ENCODE results near the gene KCNH4. TPM values are rescaled to one million over a fixed set of nuclear protein-coding genes. Genes with fewer than 3 reads are reported as not detected.

Gene KCNH4
- total and polyA plus RNA-seq, 9 of the 15 experiments (the other 6 are each of a cell fraction or from before 2014, with no cell fraction given): 0.10 to 1.8 (median 0.50) TPM

DNA sequence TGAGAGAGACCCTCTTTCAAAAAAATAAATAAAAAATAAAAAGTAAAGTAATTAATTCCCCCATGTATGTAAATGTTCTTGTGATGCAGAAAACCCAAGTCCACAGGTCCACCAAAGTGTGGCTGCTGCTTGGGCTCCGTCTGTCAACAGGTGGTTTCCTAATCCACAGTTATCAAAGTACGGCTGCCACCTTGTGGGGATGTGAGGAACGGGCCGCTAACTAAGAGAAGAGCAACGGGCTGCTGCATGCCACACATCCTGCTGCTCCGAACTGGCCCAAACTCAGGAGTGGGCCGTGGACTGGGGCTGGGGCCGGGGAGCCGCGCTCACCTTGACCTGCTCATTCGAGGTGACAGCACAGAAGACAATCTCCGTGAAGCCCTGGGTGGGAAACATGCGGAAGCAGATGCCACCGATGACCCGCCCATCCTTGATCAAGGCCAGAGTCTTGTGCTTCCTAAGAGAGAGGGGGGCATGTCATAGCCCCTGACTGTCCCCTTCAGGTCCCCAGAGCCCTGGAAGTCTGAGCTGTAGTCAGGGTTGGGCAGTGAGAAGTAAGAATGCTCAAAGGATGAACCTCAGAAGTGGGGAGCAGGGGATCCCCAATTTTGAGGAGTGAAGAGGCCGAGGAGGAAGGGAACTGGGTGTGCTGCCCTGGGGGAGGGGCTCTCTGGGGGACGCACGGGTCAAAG, 64.1 kb downstream of the KCNH4 start (continued):
- no peak for TF ChIP-seq SMARCA5 (IDR thresholded peaks at IDR 0.05)
- TF ChIP-seq, protein P1, sequence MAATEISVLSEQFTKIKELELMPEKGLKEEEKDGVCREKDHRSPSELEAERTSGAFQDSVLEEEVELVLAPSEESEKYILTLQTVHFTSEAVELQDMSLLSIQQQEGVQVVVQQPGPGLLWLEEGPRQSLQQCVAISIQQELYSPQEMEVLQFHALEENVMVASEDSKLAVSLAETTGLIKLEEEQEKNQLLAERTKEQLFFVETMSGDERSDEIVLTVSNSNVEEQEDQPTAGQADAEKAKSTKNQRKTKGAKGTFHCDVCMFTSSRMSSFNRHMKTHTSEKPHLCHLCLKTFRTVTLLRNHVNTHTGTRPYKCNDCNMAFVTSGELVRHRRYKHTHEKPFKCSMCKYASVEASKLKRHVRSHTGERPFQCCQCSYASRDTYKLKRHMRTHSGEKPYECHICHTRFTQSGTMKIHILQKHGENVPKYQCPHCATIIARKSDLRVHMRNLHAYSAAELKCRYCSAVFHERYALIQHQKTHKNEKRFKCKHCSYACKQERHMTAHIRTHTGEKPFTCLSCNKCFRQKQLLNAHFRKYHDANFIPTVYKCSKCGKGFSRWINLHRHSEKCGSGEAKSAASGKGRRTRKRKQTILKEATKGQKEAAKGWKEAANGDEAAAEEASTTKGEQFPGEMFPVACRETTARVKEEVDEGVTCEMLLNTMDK (IDR thresholded peaks at IDR 0.05; ENCODE audit: borderline replicate concordance, insufficient read depth, low read depth, low read length, poor library complexity, severe bottlenecking): peak; percentile 53
- no peak for TF ChIP-seq MTA1 (IDR thresholded peaks at IDR 0.05; ENCODE audit: borderline replicate concordance)
- TF ChIP-seq, protein P2, sequence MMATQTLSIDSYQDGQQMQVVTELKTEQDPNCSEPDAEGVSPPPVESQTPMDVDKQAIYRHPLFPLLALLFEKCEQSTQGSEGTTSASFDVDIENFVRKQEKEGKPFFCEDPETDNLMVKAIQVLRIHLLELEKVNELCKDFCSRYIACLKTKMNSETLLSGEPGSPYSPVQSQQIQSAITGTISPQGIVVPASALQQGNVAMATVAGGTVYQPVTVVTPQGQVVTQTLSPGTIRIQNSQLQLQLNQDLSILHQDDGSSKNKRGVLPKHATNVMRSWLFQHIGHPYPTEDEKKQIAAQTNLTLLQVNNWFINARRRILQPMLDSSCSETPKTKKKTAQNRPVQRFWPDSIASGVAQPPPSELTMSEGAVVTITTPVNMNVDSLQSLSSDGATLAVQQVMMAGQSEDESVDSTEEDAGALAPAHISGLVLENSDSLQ (IDR thresholded peaks at IDR 0.05): peak; percentile 40; the same call in 1 of the 2 replicates
- peak in 1 of 2 experiments; percentile 38; a peak in 1 of 4 replicates for TF ChIP-seq MAZ (CRISPR knock-in tag; conservative IDR thresholded peaks at IDR 0.05 in 1 of 2, IDR thresholded peaks at IDR 0.05 in 1 of 2)
- TF ChIP-seq FOXK2 (conservative IDR thresholded peaks at IDR 0.05 in 1 of 2, IDR thresholded peaks at IDR 0.05 in 1 of 2; ENCODE audit: low read depth in 2 of 2): peak in 1 of 2 experiments; percentile 31; a peak in 1 of 4 replicates
- no peak for TF ChIP-seq CREBBP (IDR thresholded peaks at IDR 0.05; ENCODE audit: low read depth, low read length)
- no peak for TF ChIP-seq NFRKB (IDR thresholded peaks at IDR 0.05; ENCODE audit: low read depth)
- peak; percentile 66; the same call in 1 of the 2 replicates for TF ChIP-seq STAG1 (CRISPR knock-in tag; IDR thresholded peaks at IDR 0.05; ENCODE audit: borderline replicate concordance)
- 0 out of 2 replicates have a peak, but pooled peaks have one; percentile 25 for TF ChIP-seq ZEB2 (IDR thresholded peaks at IDR 0.05)
- no peak for TF ChIP-seq SP1 (CRISPR knock-in tag; IDR thresholded peaks at IDR 0.05)
- TF ChIP-seq, protein P3, sequence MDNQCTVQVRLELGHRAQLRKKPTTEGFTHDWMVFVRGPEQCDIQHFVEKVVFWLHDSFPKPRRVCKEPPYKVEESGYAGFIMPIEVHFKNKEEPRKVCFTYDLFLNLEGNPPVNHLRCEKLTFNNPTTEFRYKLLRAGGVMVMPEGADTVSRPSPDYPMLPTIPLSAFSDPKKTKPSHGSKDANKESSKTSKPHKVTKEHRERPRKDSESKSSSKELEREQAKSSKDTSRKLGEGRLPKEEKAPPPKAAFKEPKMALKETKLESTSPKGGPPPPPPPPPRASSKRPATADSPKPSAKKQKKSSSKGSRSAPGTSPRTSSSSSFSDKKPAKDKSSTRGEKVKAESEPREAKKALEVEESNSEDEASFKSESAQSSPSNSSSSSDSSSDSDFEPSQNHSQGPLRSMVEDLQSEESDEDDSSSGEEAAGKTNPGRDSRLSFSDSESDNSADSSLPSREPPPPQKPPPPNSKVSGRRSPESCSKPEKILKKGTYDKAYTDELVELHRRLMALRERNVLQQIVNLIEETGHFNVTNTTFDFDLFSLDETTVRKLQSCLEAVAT (IDR thresholded peaks at IDR 0.05): peak in 1 of 2 experiments; percentile 40; a peak in 1 of 4 replicates
- no peak for TF ChIP-seq CBFA2T2 (conservative IDR thresholded peaks at IDR 0.05)
- no peak for TF ChIP-seq CBX2 (IDR thresholded peaks at IDR 0.05; ENCODE audit: insufficient read depth, low read length, poor library complexity, severe bottlenecking)
- peak; percentile 49; the same call in 1 of the 2 replicates for TF ChIP-seq ARID2 (IDR thresholded peaks at IDR 0.05)

Data from K562 (cell line).